GM19240 (cell line): Measurements from ENCODE around the gene TGFB1.
"Not testable (repeated sequence)": the region's sequence is repeated elsewhere in the genome, so short reads cannot be mapped to it uniquely, and the experiment has no call there.

Experiments
- DNase-seq: peaks from one replicate; pipeline ENCODE4 v3.0.0; 2011; ENCODE audit warnings: low spot score; ENCODE audit not compliant: insufficient read length

Gene TGFB1

DNA sequence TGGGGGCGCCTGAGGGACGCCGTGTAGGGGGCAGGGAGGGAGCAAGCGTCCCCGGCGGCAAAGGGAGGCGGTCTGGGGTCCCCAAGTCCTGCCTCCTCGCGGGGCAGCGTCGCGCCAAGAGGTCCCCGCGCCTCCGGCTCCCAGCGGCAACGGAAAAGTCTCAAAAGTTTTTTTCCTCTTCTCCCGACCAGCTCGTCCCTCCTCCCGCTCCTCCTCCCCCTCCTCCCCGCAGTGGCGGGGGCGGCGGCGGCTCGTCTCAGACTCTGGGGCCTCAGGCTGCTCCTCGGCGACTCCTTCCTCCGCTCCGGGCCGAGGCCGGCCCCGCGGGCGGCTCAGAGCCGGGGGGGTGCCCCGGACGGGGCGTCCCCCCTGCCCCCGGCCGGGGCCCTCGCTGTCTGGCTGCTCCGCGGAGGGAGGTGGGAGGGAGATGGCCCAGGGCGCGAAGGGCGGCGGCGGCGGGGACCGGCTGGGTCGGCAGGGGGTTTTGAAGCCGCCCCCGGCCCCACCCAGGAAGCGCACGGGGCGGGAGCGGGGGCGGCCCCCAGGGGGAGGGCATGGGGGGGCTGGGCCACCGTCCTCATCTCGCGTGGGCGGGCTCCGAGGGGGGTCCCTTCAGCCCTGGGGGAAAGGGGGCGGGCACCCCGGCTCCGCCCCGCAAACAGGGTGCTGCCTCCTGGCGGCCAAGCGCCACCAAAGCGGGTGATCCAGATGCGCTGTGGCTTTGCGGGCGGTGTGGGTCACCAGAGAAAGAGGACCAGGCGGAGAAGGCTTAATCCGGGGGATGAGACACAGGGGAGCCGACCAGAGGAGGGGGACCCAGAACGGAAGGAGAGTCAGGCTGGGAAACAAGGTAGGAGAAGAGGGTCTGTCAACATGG lies at the start of gene TGFB1:
TGFB1 (minus strand) TSS at position 457 of the 877 bp plus-strand sequence. CDS start 878 bp downstream, outside the sequence.
- peak; percentile 81 for DNase-seq

- no peak for DNase-seq
These were observed 48.3 kb upstream of the TGFB1 start for GRCh38 chr19:41402010-41402409.

GRCh38 chr19:41401483-41401882 lies 47.8 kb upstream of the TGFB1 start:
- no peak for DNase-seq

DNA sequence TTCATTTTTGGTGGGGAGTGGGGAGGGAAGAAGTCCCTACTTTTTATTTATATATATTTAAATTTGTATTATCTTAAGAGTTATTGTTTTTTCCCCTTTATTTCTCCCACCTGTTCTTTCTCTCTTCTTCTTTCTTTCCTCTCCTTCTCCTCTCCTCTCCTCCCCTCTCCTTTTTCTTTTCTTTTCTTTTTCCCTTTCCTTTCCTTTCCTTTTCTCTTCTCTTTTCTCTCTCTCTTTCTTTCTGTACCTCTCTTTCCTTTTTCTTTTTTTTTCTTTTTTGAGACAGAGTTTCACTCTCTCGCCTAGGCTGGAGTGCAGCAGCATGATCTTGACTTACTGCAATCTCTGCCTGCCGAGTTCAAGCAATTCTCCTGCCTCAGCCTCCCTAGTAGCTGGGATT lies 45.8 kb upstream of the TGFB1 start:
- DNase-seq, result no peak

- no peak for DNase-seq
These were observed 45.4 kb upstream of the TGFB1 start for GRCh38 chr19:41399091-41399490.

DNA sequence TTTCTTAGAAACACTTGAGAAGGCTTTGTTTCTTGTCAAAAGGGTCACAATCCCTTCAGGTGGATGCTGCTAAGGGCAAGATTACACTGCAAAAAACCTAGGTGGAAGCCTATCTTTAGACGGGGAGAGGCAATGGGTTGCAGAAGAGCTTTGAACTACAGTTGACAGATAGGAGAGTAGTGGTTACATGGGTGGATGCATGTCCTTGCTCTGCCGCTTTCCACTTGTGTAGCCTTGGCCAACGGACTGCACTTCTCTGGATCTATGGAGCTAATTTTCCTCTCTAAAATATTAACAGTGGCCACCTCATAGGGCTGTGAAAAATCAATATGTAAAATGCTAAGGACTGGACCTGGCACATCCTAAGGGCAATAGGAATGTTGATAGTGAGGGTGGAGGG lies 44.9 kb upstream of the TGFB1 start:
- no peak for DNase-seq

DNA sequence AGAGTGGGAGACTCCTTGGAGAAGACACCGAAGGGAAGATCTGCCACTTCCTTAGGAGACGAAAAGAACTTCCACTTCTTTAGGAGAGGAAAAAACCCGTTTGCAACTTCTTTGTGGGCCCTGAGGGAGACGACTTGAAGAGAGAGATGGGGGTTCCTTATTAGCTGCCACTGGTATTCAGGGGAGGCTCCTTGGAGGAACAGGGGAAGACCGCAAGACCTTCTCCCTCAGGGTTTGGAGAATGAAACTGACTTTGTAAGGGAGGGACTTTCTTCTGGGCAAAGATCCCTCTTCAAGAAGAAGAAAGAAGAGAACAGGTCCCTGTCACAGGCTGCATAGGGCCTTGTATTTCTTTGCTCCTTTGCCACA lies 44.3 kb upstream of the TGFB1 start:
- no peak for DNase-seq

DNA sequence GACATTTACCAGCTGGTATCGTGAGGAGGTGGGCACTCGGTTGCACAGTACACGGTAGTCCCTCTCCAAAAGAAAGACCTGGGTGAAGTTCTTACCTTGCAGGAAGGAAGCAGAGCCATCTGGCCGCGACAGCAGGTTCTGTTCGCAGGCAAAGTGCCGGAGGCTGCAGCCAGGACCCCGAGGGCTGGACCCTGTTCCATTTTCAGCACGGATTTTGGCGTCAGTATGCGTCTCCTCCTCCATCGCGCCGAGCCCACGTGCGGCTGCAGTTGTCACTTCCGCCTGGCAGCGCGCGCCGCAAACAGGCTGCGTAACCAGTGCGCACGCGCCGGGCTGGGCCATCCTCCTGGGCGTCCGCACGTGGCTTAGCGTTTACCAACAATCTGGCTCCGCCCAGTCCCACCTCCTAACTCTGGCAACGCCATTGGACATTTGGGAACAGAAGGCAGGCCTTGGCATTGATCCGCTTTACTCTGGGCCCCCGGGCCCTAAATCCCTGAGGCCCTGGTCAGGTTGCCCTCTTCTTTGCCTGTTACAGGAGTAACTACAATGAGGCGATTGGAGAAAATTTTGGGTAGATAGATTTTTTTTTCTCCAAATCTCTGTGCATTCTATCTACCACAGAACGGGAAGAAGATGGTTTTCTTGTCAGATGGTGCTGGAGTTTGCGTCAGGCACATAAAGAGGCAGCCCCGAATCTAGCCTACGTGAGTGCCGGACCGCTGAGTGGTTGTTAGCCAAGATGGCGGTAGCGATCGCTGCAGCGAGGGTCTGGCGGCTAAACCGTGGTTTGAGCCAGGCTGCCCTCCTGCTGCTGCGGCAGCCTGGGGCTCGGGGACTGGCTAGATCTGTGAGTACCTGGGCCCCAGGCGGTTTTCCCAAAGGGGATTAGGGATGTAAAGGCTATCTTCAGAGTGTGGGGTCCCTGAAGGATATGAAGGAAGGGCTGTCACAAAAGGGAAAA lies 43.6 kb upstream of the TGFB1 start, which contains the start of the genes BCKDHA and EXOSC5:
BCKDHA (plus strand) TSS at position 733 of the 964 bp plus-strand sequence; CDS start at position 743, 10 bp downstream.
EXOSC5 (minus strand) TSS at position 274 of the 964 bp plus-strand sequence; CDS start at position 243, 31 bp downstream.
- DNase-seq, result peak; percentile 97

DNA sequence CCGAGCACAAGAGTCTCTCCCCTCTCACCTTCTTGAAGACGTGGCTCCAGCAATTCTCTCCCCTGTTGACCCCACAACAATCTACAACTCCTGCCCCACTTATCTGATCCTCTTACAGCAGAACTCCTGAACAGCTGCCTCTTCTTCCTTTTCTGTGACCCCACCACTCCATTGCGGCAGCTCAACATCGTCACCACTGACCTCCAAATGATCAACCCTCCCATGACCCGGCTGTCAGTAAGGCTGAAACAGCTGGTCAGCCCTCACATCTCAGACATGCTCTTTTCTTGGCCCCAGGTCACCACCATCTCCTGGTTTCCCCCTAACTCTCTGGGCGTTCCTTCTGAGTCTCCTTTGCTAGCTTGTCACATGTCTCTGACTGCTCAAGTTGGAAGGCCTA lies 41.6 kb upstream of the TGFB1 start:
- no peak for DNase-seq

GRCh38 chr19:41392775-41393174 lies 39.1 kb upstream of the TGFB1 start:
- no peak for DNase-seq

- no peak for DNase-seq
These were observed 37.9 kb upstream of the TGFB1 start for GRCh38 chr19:41391618-41392017.

- DNase-seq, result no peak
These were observed 32.7 kb upstream of the TGFB1 start for GRCh38 chr19:41386442-41386841.

- no peak for DNase-seq
These were observed 30.6 kb upstream of the TGFB1 start for GRCh38 chr19:41384351-41384750.

- not testable (repeated sequence) for DNase-seq
These were observed 27.8 kb upstream of the TGFB1 start for GRCh38 chr19:41381536-41381935.

GRCh38 chr19:41377977-41378709 lies 24.4 kb upstream of the TGFB1 start:
- peak; percentile 66 for DNase-seq

DNA sequence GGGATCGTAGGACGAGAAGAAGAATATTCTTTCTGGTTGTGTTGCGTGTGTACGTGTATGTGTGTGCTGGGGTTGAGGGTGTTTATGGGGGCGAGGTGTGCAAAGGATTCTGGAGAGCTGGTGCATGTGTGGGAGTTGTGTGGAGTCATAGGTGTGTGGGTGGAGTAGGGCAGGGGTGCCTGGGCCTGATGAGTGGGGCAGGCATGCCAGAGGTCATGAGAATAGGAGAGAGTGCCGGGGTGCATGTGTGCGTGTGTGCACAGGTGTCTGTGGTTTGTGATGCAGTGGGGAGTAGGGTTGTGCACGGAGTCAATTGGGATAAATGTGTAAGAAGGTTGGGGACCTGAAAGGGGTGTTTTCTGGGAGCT lies 23.3 kb upstream of the TGFB1 start:
- no peak for DNase-seq

GRCh38 chr19:41376241-41376997 lies 22.7 kb upstream of the TGFB1 start, which contains the start of gene TMEM91:
TMEM91 (plus strand) TSS chr19:41376533; CDS start chr19:41378310, 1,777 bp downstream.
- no peak for DNase-seq

DNA sequence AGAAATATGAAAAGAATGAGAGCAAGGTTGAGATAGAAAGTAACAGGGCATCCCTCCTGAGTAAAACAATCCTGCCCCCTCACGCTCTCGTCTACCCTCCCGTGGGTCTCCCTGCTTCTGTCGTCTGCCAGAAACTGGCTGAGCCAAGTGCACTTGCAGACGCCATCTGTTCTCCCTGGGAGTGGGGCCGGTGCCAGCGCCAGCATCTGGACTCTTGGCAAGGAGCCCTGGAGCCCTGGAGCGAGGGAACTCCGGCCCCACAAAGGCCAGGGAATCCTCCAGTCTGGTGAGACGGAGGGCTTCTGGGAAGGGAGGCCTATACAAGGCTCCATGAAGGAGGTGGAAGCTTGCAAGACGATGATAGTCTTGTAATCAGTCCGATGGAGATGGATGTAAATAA lies 20.3 kb upstream of the TGFB1 start:
- DNase-seq, result no peak

- DNase-seq, result no peak
These were observed 18.8 kb upstream of the TGFB1 start for GRCh38 chr19:41372501-41372900.

DNA sequence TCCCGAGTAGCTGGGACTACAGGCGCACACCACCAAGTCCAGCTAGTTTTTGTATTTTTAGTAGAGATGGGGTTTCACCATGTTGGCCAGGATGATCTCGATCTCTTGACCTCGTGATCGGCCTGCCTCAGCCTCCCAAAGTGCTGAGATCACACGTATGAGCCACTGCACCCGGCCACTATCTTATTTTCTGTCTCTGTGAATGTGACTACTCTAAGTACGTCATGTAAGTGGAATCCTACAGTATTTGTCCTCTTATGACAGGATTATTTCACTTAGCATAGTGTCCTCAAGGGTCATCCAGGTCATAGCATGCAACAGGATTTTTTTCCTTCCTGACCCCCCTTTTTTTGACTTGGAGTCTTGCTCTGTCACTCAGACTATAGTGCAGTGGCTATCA lies 17.8 kb upstream of the TGFB1 start:
- no peak for DNase-seq
